ENCODE results near the gene ARL6IP1. TPM values are rescaled to one million over a fixed set of nuclear protein-coding genes. Genes with fewer than 3 reads are reported as not detected.
A peak's percentile ranks its signal among the peaks of the same experiment; 100 is the strongest.

ARL6IP1 gene
- total and polyA plus RNA-seq, 2 of the 4 experiments (the other 2 are of a cell fraction), result 78.1 to 190 TPM

GRCh38 chr16:18789850-18790706 lies 11.3 kb downstream of the ARL6IP1 start, which contains the start of gene RPS15A:
RPS15A (minus strand) TSS chr16:18790334; CDS start chr16:18789113, 1,221 bp downstream.
- Histone ChIP-seq H2BK5ac (ENCODE audit: low read depth, low read length, poor library complexity, severe bottlenecking) (peak within 1 kb of the TSS; percentile 91), H3K4ac (ENCODE audit: low read depth, low read length) (peak within 1 kb of the TSS; percentile 93), H4K91ac (ENCODE audit: insufficient read depth, low read depth, low read length) (peak within 1 kb of the TSS; percentile 53; the same call in 1 of the 2 replicates), H3K4me2 (ENCODE audit: low read depth, low read length) (peak within 1 kb of the TSS; percentile 89), H3K79me1 (ENCODE audit: low read depth in 1 of 2, low read length in 2 of 2) (peaks cover 16 to 48% of the 10 kb centered on the region in 2 experiments), H3K56ac (ENCODE audit: extremely low read depth, insufficient read depth, low read length) (peak within 1 kb of the TSS; percentile 76), H3K36me3 (ENCODE audit: control insufficient read depth, insufficient read depth, low read length) (peaks cover 39% of the 10 kb centered on the region), H3K9me1 (ENCODE audit: insufficient read depth, low read length) (peaks cover 5% of the 10 kb centered on the region; the same call in 1 of the 2 replicates), H3K18ac (ENCODE audit: low read depth, low read length) (peak within 1 kb of the TSS; percentile 27; the same call in 1 of the 2 replicates), H2BK15ac (ENCODE audit: low read depth, low read length) (no peak within 1 kb of the TSS), H2BK120ac (ENCODE audit: low read depth, low read length) (no peak within 1 kb of the TSS), H3K4me1 (ENCODE audit: control insufficient read depth, insufficient read depth, low read length) (peaks cover 2% of the 10 kb centered on the region; the same call in 1 of the 2 replicates), H4K20me1 (ENCODE audit: insufficient read depth, low read length) (peaks cover 50% of the 10 kb centered on the region), H3K27me3 (ENCODE audit: control insufficient read depth, insufficient read depth, low read length) (no peaks in the 10 kb centered on the region), H3K9ac (ENCODE audit: low read depth, low read length) (peak within 1 kb of the TSS; percentile 90), H2AK5ac (ENCODE audit: low read depth, low read length) (peak within 1 kb of the TSS; percentile 87), H2BK20ac (ENCODE audit: low read depth, low read length) (no peak within 1 kb of the TSS), H4K8ac (ENCODE audit: low read depth in 2 of 2, low read length in 2 of 2) (peak within 1 kb of the TSS; percentile 48 to 91), H2AFZ (replicated peaks; ENCODE audit: low read length, poor library complexity) (peak within 1 kb of the TSS; percentile 91), H3K14ac (replicated peaks; ENCODE audit: low read depth, low read length) (peak within 1 kb of the TSS; percentile 96), H3K23ac (ENCODE audit: low read depth, low read length) (peak within 1 kb of the TSS; percentile 94), H3K9me3 (ENCODE audit: control insufficient read depth, insufficient read depth, low read length) (no peaks in the 10 kb centered on the region), H4K5ac (ENCODE audit: low read depth, low read length) (peak within 1 kb of the TSS; percentile 52), H3K4me3 (ENCODE audit: insufficient read depth, low read depth, low read length) (peak within 1 kb of the TSS; percentile 72), H3K27ac (ENCODE audit: insufficient read depth, low read length) (peak within 1 kb of the TSS; percentile 81), H2AK9ac (replicated peaks; ENCODE audit: low read depth, low read length, poor library complexity) (peak within 1 kb of the TSS; percentile 95)
- DNase-seq (peak; percentile 98), ATAC-seq (ENCODE audit: low read depth) (peak; percentile 99)
- 8% methylated on average over 17 of the region's 60 CpGs; no CpG with 5 or more reads in 1 of the 2 experiments for WGBS, 2 experiments (ENCODE audit: extremely low coverage in 2 of 2, insufficient read length in 1 of 2)
- BruUV-seq (replicated peaks), result no TSS peak
- ChIA-PET CTCF (interaction anchor here (0.6 to 1.5 kb wide), 2 partner anchors 9 to 12 kb away, joined by 3 to 7 read pairs; partner anchors contain the start of gene ARL6IP1), POLR2A (ENCODE audit: unreplicated experiment) (interaction anchor here (0.6 to 0.9 kb wide), 3 partner anchors 10 to 1277 kb away, joined by 3 to 8 read pairs (median 3); partner anchors contain the start of gene ARL6IP1)
- intact Hi-C loops (cut with micrococcal nuclease), result loop anchor here (1.0 kb wide), 1 partner anchor 10 kb away; no protein-coding TSS in a partner anchor
- in situ Hi-C loops (cut with MboI; ENCODE audit: low sequenced_read_pairs), result no loop called here
- dilution Hi-C loops (cut with HindIII; ENCODE audit: low sequenced_read_pairs, unreplicated experiment), result no loop called here
- TF ChIP-seq MAZ (IDR thresholded peaks at IDR 0.05; ENCODE audit: borderline replicate concordance, low read depth, low read length) (peak; percentile 72; the same call in 1 of the 2 replicates), MAFK (IDR thresholded peaks at IDR 0.05; ENCODE audit: low read depth, low read length) (no peak), MXI1 (IDR thresholded peaks at IDR 0.05; ENCODE audit: borderline replicate concordance, low read depth, low read length) (0 out of 2 replicates have a peak, but pooled peaks have one; percentile 45), CTCF (conservative IDR thresholded peaks at IDR 0.05; ENCODE audit: low read depth, low read length) (no peak), SMC3 (IDR thresholded peaks at IDR 0.05; ENCODE audit: low read depth, low read length) (no peak), RFX5 (IDR thresholded peaks at IDR 0.05; ENCODE audit: low read depth, low read length) (no peak), CHD1 (IDR thresholded peaks at IDR 0.05; ENCODE audit: low read depth, low read length) (peak; percentile 70; the same call in 1 of the 2 replicates), RAD21 (IDR thresholded peaks at IDR 0.05; ENCODE audit: low read length) (no peak), FOS (IDR thresholded peaks at IDR 0.05; ENCODE audit: low read depth, low read length) (no peak), NFE2L2 (IDR thresholded peaks at IDR 0.05; ENCODE audit: low read depth, low read length) (no peak), ELK1 (IDR thresholded peaks at IDR 0.05; ENCODE audit: borderline replicate concordance, low read depth, low read length) (no peak), BHLHE40 (IDR thresholded peaks at IDR 0.05; ENCODE audit: low read depth, low read length) (no peak)
